ENCODE results near the gene CASZ1. TPM values are rescaled to one million over a fixed set of nuclear protein-coding genes. Genes with fewer than 3 reads are reported as not detected.

The CASZ1 gene
- total RNA-seq, 1 donor from 2014 or later, result 63.6 TPM

- intact Hi-C loops (cut with DNase I), result no loop called here
- ATAC-seq (no peak), DNase-seq (no peak)
- Histone ChIP-seq H3K27me3 (no peaks in the 10 kb centered on the region), H3K27ac (no peak overlapping the region), H3K36me3 (no peaks in the 10 kb centered on the region), H3K4me1 (no peaks in the 10 kb centered on the region), H3K9me3 (no peaks in the 10 kb centered on the region), H3K4me3 (no peak overlapping the region)
- no peak for TF ChIP-seq CTCF (IDR thresholded peaks at IDR 0.05)
These were observed 22.4 kb downstream of the CASZ1 start for GRCh38 chr1:10773851-10774614.

DNA sequence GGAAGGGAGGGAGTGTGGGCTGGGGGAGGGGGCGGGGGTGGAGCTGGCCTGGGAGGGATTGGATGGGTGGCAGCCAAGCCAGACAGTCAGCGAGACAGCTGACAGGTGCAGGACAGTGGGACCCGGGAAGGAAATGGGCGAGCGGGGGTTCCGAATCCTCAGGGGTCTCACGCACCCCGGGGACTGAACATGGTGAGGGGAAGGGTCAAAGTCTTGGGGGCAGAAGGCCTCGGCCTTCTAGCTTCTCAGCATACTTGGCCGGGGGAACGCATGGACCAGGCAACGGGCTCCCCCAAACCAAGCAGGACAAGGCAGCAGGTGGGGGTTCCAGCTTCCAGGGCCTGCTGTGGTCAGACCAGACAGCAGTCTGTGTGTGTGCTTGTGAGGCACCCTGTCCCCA is 23.1 kb downstream of the CASZ1 start:
- Histone ChIP-seq H3K27me3 (no peaks in the 10 kb centered on the region), H3K4me3 (no peak overlapping the region), H3K36me3 (no peaks in the 10 kb centered on the region), H3K27ac (no peak overlapping the region), H3K4me1 (no peaks in the 10 kb centered on the region), H3K9me3 (no peaks in the 10 kb centered on the region)
- DNase-seq (no peak), ATAC-seq (no peak)
- intact Hi-C loops (cut with DNase I), result no loop called here
- TF ChIP-seq CTCF (IDR thresholded peaks at IDR 0.05), result no peak

DNA sequence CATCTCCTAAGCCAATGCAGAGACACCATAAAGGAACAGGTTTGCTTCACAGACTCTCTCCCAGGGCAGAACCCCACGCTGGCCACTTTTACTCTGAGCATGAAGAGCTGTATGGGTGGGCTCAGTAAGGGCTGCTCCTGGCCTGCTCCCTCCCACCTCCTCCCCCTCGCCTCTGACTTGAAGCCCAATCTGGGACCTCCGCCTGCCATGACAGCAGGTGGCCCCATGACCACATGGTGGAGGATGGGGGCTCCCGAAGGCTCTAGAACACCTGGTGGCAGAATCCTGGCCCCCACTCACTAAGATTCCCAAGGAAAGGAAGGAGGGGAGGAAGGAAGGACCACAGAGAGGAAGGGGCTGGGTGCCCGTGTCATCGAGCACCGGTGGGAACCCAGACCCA is 23.7 kb downstream of the CASZ1 start:
- no peak for ATAC-seq
- Histone ChIP-seq H3K27ac (no peak overlapping the region), H3K9me3 (no peaks in the 10 kb centered on the region), H3K36me3 (no peaks in the 10 kb centered on the region), H3K4me3 (no peak overlapping the region), H3K4me1 (no peaks in the 10 kb centered on the region), H3K27me3 (no peaks in the 10 kb centered on the region)
- intact Hi-C loops (cut with DNase I), result no loop called here
- TF ChIP-seq CTCF (IDR thresholded peaks at IDR 0.05), result no peak
- no peak for DNase-seq

- Histone ChIP-seq H3K4me1 (no peaks in the 10 kb centered on the region), H3K36me3 (no peaks in the 10 kb centered on the region), H3K4me3 (no peak overlapping the region), H3K27ac (no peak overlapping the region), H3K27me3 (no peaks in the 10 kb centered on the region), H3K9me3 (no peaks in the 10 kb centered on the region)
- no peak for TF ChIP-seq CTCF (IDR thresholded peaks at IDR 0.05)
- ATAC-seq (peak; percentile 11), DNase-seq (no peak)
- intact Hi-C loops (cut with DNase I), result no loop called here
These were observed 24.7 kb downstream of the CASZ1 start for GRCh38 chr1:10771789-10772188.

GRCh38 chr1:10768552-10768951 is 27.9 kb downstream of the CASZ1 start:
- no peak for ATAC-seq
- Histone ChIP-seq H3K9me3 (no peaks in the 10 kb centered on the region), H3K27me3 (no peaks in the 10 kb centered on the region), H3K4me1 (peaks cover 9% of the 10 kb centered on the region), H3K27ac (no peak overlapping the region), H3K4me3 (no peak overlapping the region), H3K36me3 (no peaks in the 10 kb centered on the region)
- intact Hi-C loops (cut with DNase I), result no loop called here
- DNase-seq, result no peak
- no peak for TF ChIP-seq CTCF (IDR thresholded peaks at IDR 0.05)

- intact Hi-C loops (cut with DNase I), result no loop called here
- no peaks in the 10 kb centered on the region for H3K36me3 ChIP-seq
- H3K4me1 ChIP-seq, result peaks cover 18% of the 10 kb centered on the region
- DNase-seq, result no peak
- ATAC-seq, result no peak
- H3K27me3 ChIP-seq, result no peaks in the 10 kb centered on the region
- no peak overlapping the region for H3K4me3 ChIP-seq
- no peak for TF ChIP-seq CTCF (IDR thresholded peaks at IDR 0.05)
- no peaks in the 10 kb centered on the region for H3K9me3 ChIP-seq
- no peak overlapping the region for H3K27ac ChIP-seq
These were observed 29.2 kb downstream of the CASZ1 start for GRCh38 chr1:10767282-10767681.
